Measurements from ENCODE around the gene GSE1.

- no peak for TF ChIP-seq ATF3 (IDR thresholded peaks at IDR 0.05)
- TF ChIP-seq POLR2A (IDR thresholded peaks at IDR 0.05; ENCODE audit: borderline replicate concordance, extremely low read depth, insufficient read depth, insufficient read length), result no peak
- 0 out of 6 replicates have a peak, but pooled peaks of 1 of the 3 experiments have one; percentile 2 for TF ChIP-seq CTCF (IDR thresholded peaks at IDR 0.05 in 2 of 3, conservative IDR thresholded peaks at IDR 0.05 in 1 of 3; ENCODE audit: borderline replicate concordance in 1 of 3, insufficient read depth in 1 of 3, low read depth in 2 of 3, low read length in 2 of 3)
- TF ChIP-seq YY1 (IDR thresholded peaks at IDR 0.05; ENCODE audit: extremely low read depth, insufficient replicate concordance, low read depth, low read length), result no peak
- no peak for TF ChIP-seq EZH2 (IDR thresholded peaks at IDR 0.05)
- no peak for TF ChIP-seq REST (IDR thresholded peaks at IDR 0.05; ENCODE audit: low read depth)
- no peak for TF ChIP-seq MAX (IDR thresholded peaks at IDR 0.05)
- no peak for TF ChIP-seq RAD21 (IDR thresholded peaks at IDR 0.05; ENCODE audit: low read depth)
- TF ChIP-seq ZNF274 (IDR thresholded peaks at IDR 0.05; ENCODE audit: low read depth, low read length), result no peak
- no peak for TF ChIP-seq ZBTB33 (IDR thresholded peaks at IDR 0.05; ENCODE audit: extremely low read depth, insufficient replicate concordance, low read length)
- TF ChIP-seq ZFX (IDR thresholded peaks at IDR 0.05), result peak; percentile 34; the same call in 1 of the 2 replicates
Observed at GRCh38 chr16:85614338-85615013, 1.4 kb downstream of the GSE1 start.
